C4-2B (cell line): ENCODE measurements around the gene DAP3.
"Not testable (repeated sequence)": the region's sequence is repeated elsewhere in the genome, so short reads cannot be mapped to it uniquely, and the experiment has no call there.

ENCODE experiments used
- H3K27ac ChIP-seq: fragments of 450-650 bp; 2 replicates; pipeline ENCODE4 v1.5.1; 2017
- ZFX ChIP-seq: fragments of 450-650 bp; IDR thresholded peaks from 2 replicates; pipeline ENCODE4 v1.6.1; 2017
- TF ChIP-seq, protein P1 (sequence below): fragments of 450-650 bp; conservative IDR thresholded peaks from 2 replicates; pipeline ENCODE4 v1.5.1; 2017; ENCODE audit warnings: mild to moderate bottlenecking

The DAP3 gene

DNA sequence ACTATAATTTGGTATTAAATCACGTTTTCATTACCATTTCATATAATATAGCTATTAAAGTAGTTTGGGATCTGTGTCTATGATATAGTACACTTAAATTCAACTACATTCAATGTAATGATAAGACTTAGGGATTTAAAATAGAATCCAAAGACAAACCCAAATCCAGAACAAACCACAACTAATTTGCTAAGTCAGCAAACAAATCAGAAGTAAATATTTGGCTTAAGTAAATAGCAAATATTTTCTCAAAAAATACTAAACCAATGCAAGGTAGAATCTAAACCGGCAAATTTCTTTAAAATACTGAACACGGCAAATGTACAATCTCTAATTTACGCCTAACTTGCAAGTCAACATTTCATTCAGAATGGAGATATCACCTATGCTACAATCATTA, 17.1 kb upstream of the DAP3 start:
- TF ChIP-seq ZFX = no peak
- TF ChIP-seq, protein P1, sequence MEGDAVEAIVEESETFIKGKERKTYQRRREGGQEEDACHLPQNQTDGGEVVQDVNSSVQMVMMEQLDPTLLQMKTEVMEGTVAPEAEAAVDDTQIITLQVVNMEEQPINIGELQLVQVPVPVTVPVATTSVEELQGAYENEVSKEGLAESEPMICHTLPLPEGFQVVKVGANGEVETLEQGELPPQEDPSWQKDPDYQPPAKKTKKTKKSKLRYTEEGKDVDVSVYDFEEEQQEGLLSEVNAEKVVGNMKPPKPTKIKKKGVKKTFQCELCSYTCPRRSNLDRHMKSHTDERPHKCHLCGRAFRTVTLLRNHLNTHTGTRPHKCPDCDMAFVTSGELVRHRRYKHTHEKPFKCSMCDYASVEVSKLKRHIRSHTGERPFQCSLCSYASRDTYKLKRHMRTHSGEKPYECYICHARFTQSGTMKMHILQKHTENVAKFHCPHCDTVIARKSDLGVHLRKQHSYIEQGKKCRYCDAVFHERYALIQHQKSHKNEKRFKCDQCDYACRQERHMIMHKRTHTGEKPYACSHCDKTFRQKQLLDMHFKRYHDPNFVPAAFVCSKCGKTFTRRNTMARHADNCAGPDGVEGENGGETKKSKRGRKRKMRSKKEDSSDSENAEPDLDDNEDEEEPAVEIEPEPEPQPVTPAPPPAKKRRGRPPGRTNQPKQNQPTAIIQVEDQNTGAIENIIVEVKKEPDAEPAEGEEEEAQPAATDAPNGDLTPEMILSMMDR = no peak
- no peak overlapping the region for H3K27ac ChIP-seq

DNA sequence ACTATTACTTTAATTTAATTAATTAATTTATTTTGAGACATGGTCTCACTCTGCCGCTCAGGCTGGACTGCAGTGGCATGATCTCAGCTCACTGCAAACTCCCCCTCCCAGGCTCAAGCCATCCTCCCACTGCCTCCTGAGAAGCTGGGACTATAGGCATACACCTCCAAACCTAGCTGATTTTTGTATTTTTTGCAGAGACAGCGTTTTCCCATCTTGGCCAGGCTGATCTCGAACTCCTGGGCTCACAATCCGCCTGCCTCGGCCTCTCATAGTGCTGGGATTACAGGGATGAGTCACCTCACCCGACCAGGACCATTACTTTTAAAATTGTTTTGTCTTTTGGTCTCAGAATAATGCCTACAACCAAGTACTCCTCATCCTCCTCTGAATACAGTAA, 15.9 kb upstream of the DAP3 start:
- no peak for TF ChIP-seq ZFX
- TF ChIP-seq, protein P1 = no peak

DNA sequence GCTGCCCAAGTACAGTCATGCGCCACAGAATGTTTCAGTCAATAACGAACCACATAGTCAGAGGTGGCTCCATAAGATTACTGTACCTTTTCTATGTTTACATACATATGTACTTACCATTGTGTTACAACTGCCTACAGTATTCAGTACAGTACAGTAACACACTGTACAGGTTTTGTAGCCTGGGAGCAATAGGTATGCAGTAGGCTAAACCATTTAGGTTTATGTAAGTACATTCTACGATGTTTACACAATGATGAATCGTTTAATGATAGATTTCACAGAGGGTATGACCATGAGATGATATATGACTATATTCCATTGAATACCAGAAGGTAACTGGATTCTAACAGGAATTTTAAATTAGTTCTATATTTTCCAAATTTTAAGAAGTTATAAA, 10.9 kb upstream of the DAP3 start:
- no peak overlapping the region for H3K27ac ChIP-seq
- TF ChIP-seq ZFX = no peak
- TF ChIP-seq, protein P1 = no peak

More for the DNA sequence above, 15.9 kb upstream of the DAP3 start:
- H3K27ac ChIP-seq = no peak overlapping the region

DNA sequence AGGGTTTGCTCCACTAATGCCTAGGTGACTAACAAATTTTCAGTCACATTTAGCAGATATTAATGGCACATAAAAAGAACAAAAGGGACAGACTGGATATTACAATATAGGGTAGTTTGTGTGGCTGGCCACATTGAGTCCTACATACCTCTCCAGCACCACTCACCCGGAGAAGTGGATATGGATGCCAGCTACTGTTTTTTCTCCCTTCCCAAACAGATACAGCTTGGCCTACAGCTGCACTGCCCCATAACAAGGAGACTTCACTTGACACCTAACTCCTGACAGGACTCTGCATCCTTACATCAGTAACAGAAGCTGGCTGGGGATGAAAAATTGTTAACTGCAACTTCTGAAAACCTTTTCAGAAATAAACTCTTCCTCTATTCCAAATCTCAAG, 9.9 kb upstream of the DAP3 start:
- not testable (repeated sequence) for H3K27ac ChIP-seq

DNA sequence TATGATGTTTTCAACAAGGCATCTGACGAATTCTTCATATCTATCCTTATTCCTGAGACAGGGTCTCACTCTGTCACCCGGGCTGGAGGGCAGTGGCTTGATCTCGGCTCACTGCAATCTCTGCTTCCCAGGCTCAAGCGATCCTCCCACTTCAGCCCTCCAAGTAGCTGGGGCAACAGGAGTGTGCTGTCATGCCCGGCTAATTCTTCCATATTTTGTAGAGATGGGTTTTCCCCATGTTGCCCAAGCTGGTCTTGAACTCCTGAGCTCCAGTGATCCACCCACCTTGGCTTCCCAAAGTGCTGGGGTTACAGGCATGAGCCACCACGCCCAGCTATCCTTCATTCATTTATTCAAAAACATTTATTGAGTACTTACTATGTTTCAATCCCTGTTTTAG, 8.4 kb upstream of the DAP3 start:
- TF ChIP-seq, protein P1 = no peak
- no peak for TF ChIP-seq ZFX
- H3K27ac ChIP-seq = no peak overlapping the region

DNA sequence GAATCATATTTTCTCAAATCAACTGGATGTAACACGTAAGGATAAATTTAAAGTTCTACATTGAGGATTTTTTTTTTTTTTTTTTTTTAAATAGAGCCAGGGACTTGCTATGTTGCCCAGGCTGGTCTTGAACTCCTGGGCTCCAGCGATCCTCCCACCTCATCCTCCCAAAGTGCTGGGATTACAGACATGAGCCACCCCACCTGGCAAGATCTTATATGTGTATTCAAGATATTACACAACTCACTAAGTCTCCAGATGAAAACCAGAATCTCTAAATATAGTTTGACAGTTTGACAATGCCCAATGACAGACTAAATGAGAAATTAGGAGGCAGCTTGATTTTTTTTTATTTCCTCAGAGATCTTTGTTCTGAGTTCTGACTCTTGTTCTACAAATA, 7.1 kb upstream of the DAP3 start:
- TF ChIP-seq, protein P1 = no peak
- TF ChIP-seq ZFX = no peak
- H3K27ac ChIP-seq = no peak overlapping the region

DNA sequence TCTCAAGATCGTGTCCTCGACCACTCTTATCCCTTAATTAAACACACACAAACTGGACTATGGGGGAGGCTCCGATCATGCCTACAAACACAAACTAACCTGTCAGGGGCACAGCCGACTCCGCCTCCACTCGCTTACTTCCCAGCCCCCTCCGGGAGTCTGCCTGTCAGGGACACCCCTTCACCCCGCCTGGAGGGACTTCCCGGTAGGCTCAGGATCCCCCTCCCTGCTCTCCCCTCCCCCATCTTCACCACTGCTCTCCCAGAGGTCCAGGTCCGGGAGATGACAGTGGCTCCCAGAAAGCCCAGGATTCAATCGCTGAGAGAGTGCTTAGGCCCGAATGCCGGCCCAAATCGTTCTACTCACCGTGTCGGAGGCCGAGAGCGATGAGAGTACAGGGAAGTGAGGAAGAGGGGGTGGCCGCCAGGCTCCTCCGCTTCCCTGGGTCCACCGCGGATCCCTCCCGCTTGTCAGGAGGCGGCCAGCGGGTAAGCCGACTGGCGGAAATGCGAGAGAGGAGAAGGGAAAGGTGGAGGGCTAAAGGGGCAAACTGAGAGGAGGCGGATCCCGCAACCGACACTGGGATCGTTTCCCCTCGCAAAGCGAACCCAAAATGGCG, 1.1 kb upstream of the DAP3 start:
- H3K27ac ChIP-seq = peak overlapping the region; percentile 96

DNA sequence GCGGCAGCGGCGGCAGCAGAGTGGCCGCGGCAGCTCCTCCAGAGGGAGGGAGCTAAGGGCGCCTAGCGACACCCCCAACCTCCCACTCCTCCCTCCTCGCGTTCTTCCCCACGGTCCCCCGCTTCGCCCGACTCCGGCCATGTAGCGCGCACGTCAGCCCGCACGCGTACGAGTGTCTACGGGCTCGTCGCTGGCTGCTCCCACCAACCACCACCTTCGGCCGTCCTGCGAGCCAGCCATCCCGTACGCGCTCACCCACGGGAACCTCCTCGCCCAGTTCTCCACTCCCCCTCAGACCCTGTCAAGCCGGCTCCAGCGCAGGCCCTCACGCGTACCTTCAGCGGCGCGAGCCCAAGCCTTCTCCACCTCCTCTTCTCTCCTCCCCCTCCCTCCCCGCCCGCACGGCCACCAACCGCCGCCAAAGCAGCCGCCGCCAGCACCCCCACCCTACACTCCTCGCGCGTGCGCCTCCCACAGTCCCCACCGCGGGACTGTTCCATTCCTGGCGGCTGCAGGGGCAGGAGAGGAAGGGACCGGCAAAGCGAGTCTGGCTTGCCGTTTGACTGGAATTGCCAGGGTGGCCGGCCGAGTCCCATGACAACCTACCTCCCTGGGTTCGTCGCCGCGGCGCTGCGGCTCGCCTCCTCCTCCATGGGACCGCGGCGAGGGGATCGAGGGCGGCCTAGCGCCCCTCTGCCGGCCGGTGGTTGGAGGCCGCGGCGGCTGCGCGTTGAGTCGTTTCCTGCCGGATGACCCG, 389 bp upstream of the DAP3 start, which contains the start of gene YY1AP1:
Gene YY1AP1, minus strand, starts transcription at position 451 of the 757 bp plus-strand sequence. CDS start 8,338 bp downstream, outside the sequence.
- TF ChIP-seq, protein P1 = no peak
- TF ChIP-seq ZFX = no peak
- H3K27ac ChIP-seq = peak within 1 kb of the TSS; percentile 96
